Gastrocnemius medialis (tissue), 4 donors: Measurements from ENCODE around the gene TBC1D5.

Experiments used
- POLR2A ChIP-seq, 2 donors: fragments of 450-650 bp; IDR thresholded peaks; one replicate each; pipeline ENCODE4 v1.6.1; 2017; ENCODE audit warnings: antibody characterized with exemption in 2 of 2, mild to moderate bottlenecking in 2 of 2, moderate library complexity in 2 of 2
- TF ChIP-seq, protein P1 (sequence below), 5 experiments: fragments of 450-650 bp in 3 of 5; fragments of 200-600 bp in 2 of 5; sonication (generic) in 2 of 5; IDR thresholded peaks in 4 of 5; conservative IDR thresholded peaks in 1 of 5; 1 replicate in 4 of 5; 2 replicates in 1 of 5; pipeline ENCODE4 v1.5.1; 2016 to 2019; ENCODE audit warnings: antibody characterized with exemption in 5 of 5, mild to moderate bottlenecking in 3 of 5, moderate library complexity in 3 of 5

DNA sequence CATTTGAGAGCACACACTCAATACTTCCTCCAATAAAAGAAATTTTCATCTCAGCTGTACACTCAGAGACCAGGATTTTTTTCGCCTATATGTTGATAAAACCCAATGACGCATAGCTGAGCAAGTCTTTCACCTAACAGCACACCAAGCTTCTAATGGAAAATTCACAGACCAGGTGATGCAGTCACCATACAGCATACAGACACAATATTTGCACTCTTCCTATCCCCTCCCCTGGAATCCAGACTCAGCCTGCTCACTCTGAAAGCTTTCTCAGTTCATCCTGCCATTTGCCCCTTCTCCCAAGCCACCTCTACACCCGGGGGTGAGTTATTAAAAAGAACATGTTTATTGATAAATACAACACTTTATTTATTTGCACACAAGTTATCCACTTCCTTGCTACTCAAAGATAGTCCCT, 1.7 kb downstream of the TBC1D5 start:
- TF ChIP-seq, protein P1, sequence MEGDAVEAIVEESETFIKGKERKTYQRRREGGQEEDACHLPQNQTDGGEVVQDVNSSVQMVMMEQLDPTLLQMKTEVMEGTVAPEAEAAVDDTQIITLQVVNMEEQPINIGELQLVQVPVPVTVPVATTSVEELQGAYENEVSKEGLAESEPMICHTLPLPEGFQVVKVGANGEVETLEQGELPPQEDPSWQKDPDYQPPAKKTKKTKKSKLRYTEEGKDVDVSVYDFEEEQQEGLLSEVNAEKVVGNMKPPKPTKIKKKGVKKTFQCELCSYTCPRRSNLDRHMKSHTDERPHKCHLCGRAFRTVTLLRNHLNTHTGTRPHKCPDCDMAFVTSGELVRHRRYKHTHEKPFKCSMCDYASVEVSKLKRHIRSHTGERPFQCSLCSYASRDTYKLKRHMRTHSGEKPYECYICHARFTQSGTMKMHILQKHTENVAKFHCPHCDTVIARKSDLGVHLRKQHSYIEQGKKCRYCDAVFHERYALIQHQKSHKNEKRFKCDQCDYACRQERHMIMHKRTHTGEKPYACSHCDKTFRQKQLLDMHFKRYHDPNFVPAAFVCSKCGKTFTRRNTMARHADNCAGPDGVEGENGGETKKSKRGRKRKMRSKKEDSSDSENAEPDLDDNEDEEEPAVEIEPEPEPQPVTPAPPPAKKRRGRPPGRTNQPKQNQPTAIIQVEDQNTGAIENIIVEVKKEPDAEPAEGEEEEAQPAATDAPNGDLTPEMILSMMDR (IDR thresholded peaks at IDR 0.05 in 4 of 5, conservative IDR thresholded peaks at IDR 0.05 in 1 of 5), result no peak
- TF ChIP-seq POLR2A (IDR thresholded peaks at IDR 0.05), result no peak
